WI38 (cell line): Measurements from ENCODE around the gene CALY.

Experiments
- H3K4me3 ChIP-seq: 2 replicates; pipeline ENCODE4 v1.5.1; 2011; ENCODE audit warnings: low read depth, mild to moderate bottlenecking, control low read depth, low read length
- CTCF ChIP-seq: IDR thresholded peaks from 2 replicates; pipeline ENCODE4 v1.5.1; 2012; ENCODE audit warnings: low read depth, mild to moderate bottlenecking, control low read depth, low read length

CALY gene

GRCh38 chr10:133355266-133355665, 18.6 kb upstream of the CALY start:
- TF ChIP-seq CTCF, result no peak
- H3K4me3 ChIP-seq, result no peak overlapping the region

- H3K4me3 ChIP-seq, result no peak overlapping the region
- TF ChIP-seq CTCF, result no peak
Measured at GRCh38 chr10:133354672-133355240, 18.1 kb upstream of the CALY start.

- no peak overlapping the region for H3K4me3 ChIP-seq
- TF ChIP-seq CTCF, result no peak
Measured at GRCh38 chr10:133353988-133354605, 17.4 kb upstream of the CALY start.

- no peak overlapping the region for H3K4me3 ChIP-seq
- no peak for TF ChIP-seq CTCF
Measured at GRCh38 chr10:133353202-133353959, 16.7 kb upstream of the CALY start.

- no peak for TF ChIP-seq CTCF
- H3K4me3 ChIP-seq, result no peak overlapping the region
Measured at GRCh38 chr10:133351408-133352318, 15.0 kb upstream of the CALY start.

- no peak overlapping the region for H3K4me3 ChIP-seq
- TF ChIP-seq CTCF, result no peak
Measured at GRCh38 chr10:133350950-133351329, 14.2 kb upstream of the CALY start.
